HCT116 (cell line): ENCODE data around the gene B3GALNT2. TPM values are rescaled to one million over a fixed set of nuclear protein-coding genes. Genes with fewer than 3 reads are reported as not detected.
A peak's percentile ranks its signal among the peaks of the same experiment; 100 is the strongest.

Source experiments
- ATAC-seq: fragments of 200-7000 bp; cut with Tn5 transposase; 2 replicates; pipeline ENCODE4 v1.9.1; 2020; ENCODE audit warnings: mild to moderate bottlenecking, moderate library complexity
- BruUV-seq: library from RNA; stranded (reverse); fragments of 400-500 nt; replicated peaks from 2 replicates; lab custom pipeline; 2021; lab: Mats Ljungman, UMichigan
- CTCF ChIA-PET: fragments of 300-600 bp; sonication (Branson Sonifier 250); formaldehyde crosslinking; loops from one replicate; lab custom pipeline; 2021; ENCODE audit warnings: antibody characterized with exemption; lab: Charles Lee
- POLR2A ChIA-PET: fragments of 300-600, 350-600 bp; sonication (Branson Sonifier 250); formaldehyde crosslinking; loops from one replicate; lab custom pipeline; 2021; ENCODE audit warnings: antibody characterized with exemption; lab: Charles Lee
- RAD21 ChIA-PET, 2 experiments: fragments of 300-600 bp; sonication (Branson Sonifier 250); formaldehyde crosslinking; loops; one replicate each; lab custom pipeline; 2023; ENCODE audit warnings: low total read pairs in 2 of 2; ENCODE audit not compliant: uncharacterized antibody in 2 of 2, unreplicated experiment in 2 of 2, low non-redundant PET in 1 of 2; lab: Charles Lee
- DNase-seq: peaks from one replicate; pipeline ENCODE4 v3.0.0-alpha.2; 2010; ENCODE audit warnings: low read depth, low spot score
- H2AFZ ChIP-seq: fragments of 200-600 bp; shearing (Covaris generic), sonication (generic); 2 replicates; pipeline ENCODE4 v1.6.1; 2017; ENCODE audit warnings: low read depth, mixed run types, mixed read lengths, antibody characterized with exemption, low read length; ENCODE audit not compliant: poor library complexity, severe bottlenecking
- H3K27ac ChIP-seq: 2 replicates; pipeline ENCODE4 v1.5.1; 2012; ENCODE audit warnings: low read depth, low read length
- H3K27me3 ChIP-seq: fragments of 200-600 bp; sonication (generic); 2 replicates; pipeline ENCODE4 v1.6.1; 2016; ENCODE audit warnings: mixed run types, low read length, mixed read lengths; ENCODE audit not compliant: insufficient read depth
- H3K36me3 ChIP-seq, 2 experiments: fragments of 200-500 bp in 1 of 2; fragments of 200-600 bp in 1 of 2; sonication (Bioruptor generic) in 1 of 2; sonication (generic) in 1 of 2; 2 replicates each; pipeline versions ENCODE4 v1.5.1 to v1.6.1; 2014 to 2016; ENCODE audit warnings: low read length in 2 of 2, inconsistent platforms in 1 of 2, mixed read lengths in 1 of 2, mixed run types in 1 of 2; ENCODE audit not compliant: insufficient read depth in 2 of 2, control insufficient read depth in 1 of 2
- H3K4me1 ChIP-seq, 2 experiments: fragments of 200-600 bp in 1 of 2; sonication (generic) in 1 of 2; 2 replicates each; pipeline versions ENCODE4 v1.5.1 to v1.6.1; 2012 to 2017; ENCODE audit warnings: low read length in 2 of 2, inconsistent platforms in 1 of 2, mild to moderate bottlenecking in 1 of 2, mixed read lengths in 1 of 2, mixed run types in 1 of 2, moderate library complexity in 1 of 2; ENCODE audit not compliant: insufficient read depth in 2 of 2, control insufficient read depth in 1 of 2
- H3K4me2 ChIP-seq: fragments of 200-600 bp; sonication (generic); 2 replicates; pipeline ENCODE4 v1.6.1; 2017; ENCODE audit warnings: mixed run types, low read length, mixed read lengths
- H3K4me3 ChIP-seq, 2 experiments: fragments of 200-600 bp in 1 of 2; sonication (generic) in 1 of 2; replicated peaks in 1 of 2; 2 replicates each; pipeline ENCODE4 v1.5.1; 2011 to 2016; ENCODE audit warnings: low read length in 2 of 2, control low read depth in 1 of 2, low read depth in 1 of 2, mild to moderate bottlenecking in 1 of 2, mixed read lengths in 1 of 2, mixed run types in 1 of 2
- H3K79me2 ChIP-seq: fragments of 200-600 bp; sonication (generic); 2 replicates; pipeline ENCODE4 v1.6.1; 2017; ENCODE audit warnings: mild to moderate bottlenecking, mixed run types, low read length, moderate library complexity, mixed read lengths; ENCODE audit not compliant: insufficient read depth
- H3K9ac ChIP-seq: fragments of 200-600 bp; sonication (generic); 2 replicates; pipeline ENCODE4 v1.6.1; 2016; ENCODE audit warnings: low read length, mixed read lengths
- H3K9me2 ChIP-seq: fragments of 200-600 bp; sonication (generic), shearing (Covaris generic); 2 replicates; pipeline ENCODE4 v1.6.1; 2017; ENCODE audit warnings: mixed run types, mild to moderate bottlenecking, moderate library complexity; ENCODE audit not compliant: insufficient read depth
- H3K9me3 ChIP-seq, 2 experiments: fragments of 200-500 bp in 1 of 2; fragments of 200-600 bp in 1 of 2; sonication (Bioruptor generic) in 1 of 2; sonication (generic) in 1 of 2; 2 replicates each; pipeline ENCODE4 v1.6.1; 2014 to 2017; ENCODE audit warnings: low read length in 2 of 2, mixed read lengths in 2 of 2, inconsistent platforms in 1 of 2, low read depth in 1 of 2, mild to moderate bottlenecking in 1 of 2, mixed run types in 1 of 2, moderate library complexity in 1 of 2; ENCODE audit not compliant: control insufficient read depth in 1 of 2, insufficient read depth in 1 of 2
- H4K20me1 ChIP-seq: fragments of 200-600 bp; sonication (generic), shearing (Covaris generic); 2 replicates; pipeline ENCODE4 v1.6.1; 2017; ENCODE audit warnings: mixed run types, mild to moderate bottlenecking, moderate library complexity; ENCODE audit not compliant: insufficient read depth
- CBX3 ChIP-seq: IDR thresholded peaks from 2 replicates; pipeline ENCODE4 v1.6.1; 2012; ENCODE audit warnings: low read depth
- ELF1 ChIP-seq: IDR thresholded peaks from 2 replicates; pipeline ENCODE4 v1.6.1; 2012; ENCODE audit warnings: low read depth, borderline replicate concordance
- FOSL1 ChIP-seq: IDR thresholded peaks from 2 replicates; pipeline ENCODE4 v1.6.1; 2012; ENCODE audit warnings: low read depth
- POLR2A ChIP-seq: IDR thresholded peaks from 2 replicates; pipeline ENCODE4 v1.7.0; 2011; ENCODE audit warnings: borderline replicate concordance; ENCODE audit not compliant: insufficient read depth, insufficient read length; ENCODE audit errors: extremely low read depth
- POLR2AphosphoS5 ChIP-seq: IDR thresholded peaks from 2 replicates; pipeline ENCODE4 v1.6.1; 2011; ENCODE audit warnings: mild to moderate bottlenecking, low read depth, low read length, moderate library complexity
- RAD21 ChIP-seq: IDR thresholded peaks from 2 replicates; pipeline ENCODE4 v1.6.1; 2012; ENCODE audit warnings: low read depth, mild to moderate bottlenecking
- SIN3A ChIP-seq: IDR thresholded peaks from 2 replicates; pipeline ENCODE4 v1.6.1; 2012; ENCODE audit warnings: low read depth
- SP1 ChIP-seq: IDR thresholded peaks from 2 replicates; pipeline ENCODE4 v1.6.1; 2012; ENCODE audit warnings: low read depth
- SRF ChIP-seq: IDR thresholded peaks from 2 replicates; pipeline ENCODE4 v1.6.1; 2012; ENCODE audit warnings: low read depth
- YY1 ChIP-seq: IDR thresholded peaks from 2 replicates; pipeline ENCODE4 v1.6.1; 2011; ENCODE audit warnings: low read length, low read depth, moderate library complexity, mild to moderate bottlenecking; ENCODE audit not compliant: insufficient replicate concordance; ENCODE audit errors: extremely low read depth
- ZFX ChIP-seq: fragments of 450-650 bp; IDR thresholded peaks from 2 replicates; pipeline ENCODE4 v1.6.1; 2017
- ZNF274 ChIP-seq: fragments of 200-500 bp; sonication (Bioruptor generic); IDR thresholded peaks from 2 replicates; pipeline ENCODE4 v1.6.1; 2014; ENCODE audit warnings: mild to moderate bottlenecking, low read depth, low read length, inconsistent platforms
- intact Hi-C: fragments of 100-400 bp; cut with micrococcal nuclease; formaldehyde crosslinking; loops from 2 replicates; pipeline ENCODE4 v1.10.0; 2022
- total RNA-seq: library from RNA; stranded (reverse); gene quantifications from one replicate; pipeline ENCODE4 v1.2.1, GENCODE V29; 2021; ENCODE audit not compliant: unreplicated experiment
- TF ChIP-seq, protein P1 (sequence below), 3 experiments: fragments of 200-600 bp in 1 of 3; sonication (generic) in 1 of 3; IDR thresholded peaks in 2 of 3; conservative IDR thresholded peaks in 1 of 3; 2 replicates each; pipeline ENCODE4 v1.5.1; 2012 to 2017; ENCODE audit warnings: low read depth in 2 of 3, low read length in 2 of 3, antibody characterized with exemption in 1 of 3, borderline replicate concordance in 1 of 3, control low read depth in 1 of 3, mild to moderate bottlenecking in 1 of 3, mixed read lengths in 1 of 3, mixed run types in 1 of 3, moderate library complexity in 1 of 3; ENCODE audit not compliant: insufficient read depth in 1 of 3
- TF ChIP-seq, protein P2 (sequence below): IDR thresholded peaks from 2 replicates; pipeline ENCODE4 v1.6.1; 2012
- TF ChIP-seq, protein P3 (sequence below): IDR thresholded peaks from 2 replicates; pipeline ENCODE4 v1.6.1; 2012
- TF ChIP-seq, protein P4 (sequence below): IDR thresholded peaks from 2 replicates; pipeline ENCODE4 v1.6.1; 2011; ENCODE audit warnings: mild to moderate bottlenecking, low read length, moderate library complexity; ENCODE audit not compliant: insufficient replicate concordance; ENCODE audit errors: extremely low read depth

The B3GALNT2 gene
- total RNA-seq, 1 experiment from 2014 or later = 36.8 TPM

DNA sequence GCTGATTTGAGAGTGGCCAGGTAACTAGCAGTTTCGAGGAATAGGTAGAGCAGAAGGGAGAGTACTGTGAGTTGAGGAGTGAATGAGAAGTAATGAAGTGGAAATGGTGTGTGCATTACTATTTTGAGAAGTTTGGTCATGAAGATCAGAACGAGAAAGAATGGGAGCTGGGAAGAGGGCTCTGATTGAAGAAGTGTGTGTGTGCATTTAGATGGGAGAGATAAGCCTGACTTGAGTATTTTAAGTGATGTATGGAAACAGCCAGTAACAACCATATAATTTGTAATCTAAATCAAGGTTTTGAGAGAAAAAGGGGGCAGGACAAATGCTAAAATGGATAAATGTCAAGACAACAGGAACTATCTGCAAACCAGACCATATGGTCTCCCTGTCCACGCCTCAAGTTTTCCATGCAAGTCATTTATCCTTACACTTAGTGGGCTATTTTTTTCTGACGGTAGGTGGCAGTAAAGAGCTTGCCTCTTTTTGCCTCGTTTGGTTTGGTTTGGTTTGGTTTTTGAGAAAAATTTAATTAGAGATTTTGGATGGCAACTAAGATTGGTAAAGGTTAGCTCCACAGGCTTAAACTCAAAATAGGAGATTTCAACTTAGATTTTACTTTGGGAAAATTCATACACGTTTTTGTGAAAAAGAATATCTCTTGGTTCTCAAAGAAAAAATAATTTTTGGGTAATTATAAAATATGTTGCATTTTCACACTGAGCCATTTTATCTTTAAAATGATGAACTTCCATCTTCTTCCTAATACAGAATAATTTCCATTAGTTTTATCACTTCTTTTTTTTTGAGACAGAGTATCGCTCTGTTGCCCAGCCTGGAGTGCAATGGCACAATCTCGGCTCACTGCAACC is 9.5 kb upstream of the B3GALNT2 start:
- no peaks in the 10 kb centered on the region for H3K9me3 ChIP-seq
- H3K79me2 ChIP-seq = no peaks in the 10 kb centered on the region
- RAD21 ChIA-PET = interaction anchor here (0.6 to 1.3 kb wide), 4 partner anchors 9 to 219 kb away, joined by 3 to 7 read pairs (median 4); partner anchors contain the start of gene B3GALNT2 (in 1 of the 2)
- H2AFZ ChIP-seq = peak overlapping the region; percentile 62
- CTCF ChIA-PET = interaction anchor here (0.6 to 2.6 kb wide), 14 partner anchors 8 to 458 kb away, joined by 3 to 25 read pairs (median 4); partner anchors contain the start of gene B3GALNT2
- H3K9me2 ChIP-seq = no peaks in the 10 kb centered on the region
- no peak overlapping the region for H3K27ac ChIP-seq
- H3K36me3 ChIP-seq = no peaks in the 10 kb centered on the region
- H3K9ac ChIP-seq = no peak overlapping the region
- H4K20me1 ChIP-seq = no peaks in the 10 kb centered on the region
- no TSS peak for BruUV-seq
- DNase-seq = peak; percentile 59
- H3K4me3 ChIP-seq = no peak overlapping the region
- intact Hi-C loops = loop anchor here (1.0 to 5.0 kb wide), 4 partner anchors 89 to 457 kb away; no protein-coding TSS in a partner anchor
- no peaks in the 10 kb centered on the region for H3K4me1 ChIP-seq
- ATAC-seq = peak; percentile 72
- H3K27me3 ChIP-seq = no peaks in the 10 kb centered on the region
- POLR2A ChIA-PET = interaction anchor here (1.0 kb wide), 1 partner anchor 9 kb away, joined by 4 read pairs; the partner anchor contains the start of gene B3GALNT2
- H3K4me2 ChIP-seq = no peak overlapping the region
- TF ChIP-seq SRF (no peak; the same call in 1 of the 2 replicates), YY1 (no peak), POLR2AphosphoS5 (no peak), SP1 (no peak), SIN3A (no peak), ZFX (no peak), FOSL1 (no peak), RAD21 (peak; percentile 92), CBX3 (0 out of 2 replicates have a peak, but pooled peaks have one; percentile 28), ZNF274 (no peak), POLR2A (no peak), ELF1 (no peak)
- TF ChIP-seq, protein P1, sequence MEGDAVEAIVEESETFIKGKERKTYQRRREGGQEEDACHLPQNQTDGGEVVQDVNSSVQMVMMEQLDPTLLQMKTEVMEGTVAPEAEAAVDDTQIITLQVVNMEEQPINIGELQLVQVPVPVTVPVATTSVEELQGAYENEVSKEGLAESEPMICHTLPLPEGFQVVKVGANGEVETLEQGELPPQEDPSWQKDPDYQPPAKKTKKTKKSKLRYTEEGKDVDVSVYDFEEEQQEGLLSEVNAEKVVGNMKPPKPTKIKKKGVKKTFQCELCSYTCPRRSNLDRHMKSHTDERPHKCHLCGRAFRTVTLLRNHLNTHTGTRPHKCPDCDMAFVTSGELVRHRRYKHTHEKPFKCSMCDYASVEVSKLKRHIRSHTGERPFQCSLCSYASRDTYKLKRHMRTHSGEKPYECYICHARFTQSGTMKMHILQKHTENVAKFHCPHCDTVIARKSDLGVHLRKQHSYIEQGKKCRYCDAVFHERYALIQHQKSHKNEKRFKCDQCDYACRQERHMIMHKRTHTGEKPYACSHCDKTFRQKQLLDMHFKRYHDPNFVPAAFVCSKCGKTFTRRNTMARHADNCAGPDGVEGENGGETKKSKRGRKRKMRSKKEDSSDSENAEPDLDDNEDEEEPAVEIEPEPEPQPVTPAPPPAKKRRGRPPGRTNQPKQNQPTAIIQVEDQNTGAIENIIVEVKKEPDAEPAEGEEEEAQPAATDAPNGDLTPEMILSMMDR (IDR thresholded peaks at IDR 0.05 in 2 of 3, conservative IDR thresholded peaks at IDR 0.05 in 1 of 3; ENCODE audit: borderline replicate concordance in 1 of 3, insufficient read depth in 1 of 3, low read depth in 2 of 3, low read length in 2 of 3) = peak; percentile 91 to 92 (median 91)
- TF ChIP-seq, protein P2, sequence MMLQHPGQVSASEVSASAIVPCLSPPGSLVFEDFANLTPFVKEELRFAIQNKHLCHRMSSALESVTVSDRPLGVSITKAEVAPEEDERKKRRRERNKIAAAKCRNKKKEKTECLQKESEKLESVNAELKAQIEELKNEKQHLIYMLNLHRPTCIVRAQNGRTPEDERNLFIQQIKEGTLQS = no peak
- TF ChIP-seq, protein P3, sequence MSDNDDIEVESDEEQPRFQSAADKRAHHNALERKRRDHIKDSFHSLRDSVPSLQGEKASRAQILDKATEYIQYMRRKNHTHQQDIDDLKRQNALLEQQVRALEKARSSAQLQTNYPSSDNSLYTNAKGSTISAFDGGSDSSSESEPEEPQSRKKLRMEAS = 0 out of 2 replicates have a peak, but pooled peaks have one; percentile 33
- TF ChIP-seq, protein P4, sequence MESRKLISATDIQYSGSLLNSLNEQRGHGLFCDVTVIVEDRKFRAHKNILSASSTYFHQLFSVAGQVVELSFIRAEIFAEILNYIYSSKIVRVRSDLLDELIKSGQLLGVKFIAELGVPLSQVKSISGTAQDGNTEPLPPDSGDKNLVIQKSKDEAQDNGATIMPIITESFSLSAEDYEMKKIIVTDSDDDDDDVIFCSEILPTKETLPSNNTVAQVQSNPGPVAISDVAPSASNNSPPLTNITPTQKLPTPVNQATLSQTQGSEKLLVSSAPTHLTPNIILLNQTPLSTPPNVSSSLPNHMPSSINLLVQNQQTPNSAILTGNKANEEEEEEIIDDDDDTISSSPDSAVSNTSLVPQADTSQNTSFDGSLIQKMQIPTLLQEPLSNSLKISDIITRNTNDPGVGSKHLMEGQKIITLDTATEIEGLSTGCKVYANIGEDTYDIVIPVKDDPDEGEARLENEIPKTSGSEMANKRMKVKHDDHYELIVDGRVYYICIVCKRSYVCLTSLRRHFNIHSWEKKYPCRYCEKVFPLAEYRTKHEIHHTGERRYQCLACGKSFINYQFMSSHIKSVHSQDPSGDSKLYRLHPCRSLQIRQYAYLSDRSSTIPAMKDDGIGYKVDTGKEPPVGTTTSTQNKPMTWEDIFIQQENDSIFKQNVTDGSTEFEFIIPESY = no peak
